Epithelial cell of esophagus (primary cell): ENCODE results near the gene COL7A1.

Experiments
- DNase-seq: peaks from one replicate; pipeline ENCODE4 v3.0.0; 2010; ENCODE audit warnings: low read depth
- H3K4me3 ChIP-seq: 2 replicates; pipeline ENCODE4 v1.5.1; 2011; ENCODE audit warnings: mild to moderate bottlenecking, low read length, control low read depth
- CTCF ChIP-seq: IDR thresholded peaks from 2 replicates; pipeline ENCODE4 v1.5.1; 2011; ENCODE audit warnings: low read depth, mild to moderate bottlenecking, low read length, control low read depth, inconsistent platforms; ENCODE audit not compliant: insufficient read depth; ENCODE audit errors: missing control alignments

Gene COL7A1

GRCh38 chr3:48519277-48519643 is 75.9 kb downstream of the COL7A1 start:
- no peak for DNase-seq
- H3K4me3 ChIP-seq: no peak overlapping the region
- TF ChIP-seq CTCF: no peak

GRCh38 chr3:48518638-48519276 is 76.4 kb downstream of the COL7A1 start:
- no peak overlapping the region for H3K4me3 ChIP-seq
- DNase-seq: no peak
- no peak for TF ChIP-seq CTCF

GRCh38 chr3:48518069-48518468 is 77.1 kb downstream of the COL7A1 start:
- no peak for DNase-seq
- TF ChIP-seq CTCF: no peak
- H3K4me3 ChIP-seq: no peak overlapping the region

- DNase-seq: no peak
- H3K4me3 ChIP-seq: no peak overlapping the region
- no peak for TF ChIP-seq CTCF
Observed at GRCh38 chr3:48516571-48516970, 78.6 kb downstream of the COL7A1 start.

GRCh38 chr3:48514431-48515227 is 80.5 kb downstream of the COL7A1 start:
- no peak for DNase-seq
- H3K4me3 ChIP-seq: no peak overlapping the region
- no peak for TF ChIP-seq CTCF
